GM18867 (cell line): Measurements from ENCODE around the gene BET1L.
A peak's percentile ranks its signal among the peaks of the same experiment; 100 is the strongest.
"Not testable (repeated sequence)": the region's sequence is repeated elsewhere in the genome, so short reads cannot be mapped to it uniquely, and the experiment has no call there.

Source experiments
- ATAC-seq: cut with Tn5 transposase; IDR thresholded peaks from one replicate; pipeline ENCODE4 v1.9.1; 2021; ENCODE audit warnings: mild to moderate bottlenecking, moderate library complexity; ENCODE audit not compliant: unreplicated experiment

The BET1L gene

DNA sequence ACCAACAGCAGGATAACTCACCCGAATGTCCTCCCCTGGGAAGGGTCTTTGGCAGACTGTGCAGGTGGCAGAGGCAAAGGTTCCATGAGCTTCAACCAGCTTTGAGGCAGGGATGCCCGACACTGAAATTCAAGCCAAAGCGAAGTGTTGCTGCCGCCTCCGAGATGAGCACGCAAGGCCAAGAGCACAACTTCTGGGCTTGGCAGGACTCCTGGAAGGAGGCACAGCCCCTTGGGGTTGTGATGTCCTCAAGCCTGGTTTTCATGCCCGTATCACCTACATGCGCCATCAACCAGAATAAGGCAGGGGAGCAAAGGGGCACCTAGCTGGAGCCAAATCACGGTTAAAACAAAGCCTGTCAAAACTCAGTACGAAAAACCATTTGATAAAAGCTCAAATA lies 23.2 kb upstream of the BET1L start:
- ATAC-seq, result no peak

DNA sequence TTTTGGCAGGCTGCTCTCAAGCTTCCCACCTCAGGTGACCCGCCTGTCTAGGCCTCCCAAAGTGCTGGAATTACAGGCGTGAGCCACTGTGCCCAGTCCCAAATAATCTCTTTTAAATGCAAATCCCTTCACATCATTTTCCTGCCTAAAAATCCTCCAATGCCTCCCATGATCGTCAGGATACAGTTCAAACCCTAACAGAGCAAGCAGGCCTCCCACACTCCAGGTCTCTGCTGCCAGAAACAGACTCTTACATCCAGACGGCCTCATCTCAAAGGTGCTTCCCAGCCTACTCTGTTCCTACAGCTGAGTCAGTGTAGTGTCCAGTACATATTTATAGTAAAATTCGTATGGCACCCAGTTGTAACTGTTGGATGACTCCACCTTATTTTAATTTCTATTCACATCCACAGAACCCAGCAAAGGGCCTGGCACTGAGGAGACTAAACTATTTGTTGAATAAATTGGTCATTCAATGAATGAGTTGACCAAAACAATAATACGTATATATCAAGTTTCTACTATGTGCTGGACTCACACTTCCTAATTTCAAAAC lies 20.7 kb upstream of the BET1L start:
- ATAC-seq, result no peak

DNA sequence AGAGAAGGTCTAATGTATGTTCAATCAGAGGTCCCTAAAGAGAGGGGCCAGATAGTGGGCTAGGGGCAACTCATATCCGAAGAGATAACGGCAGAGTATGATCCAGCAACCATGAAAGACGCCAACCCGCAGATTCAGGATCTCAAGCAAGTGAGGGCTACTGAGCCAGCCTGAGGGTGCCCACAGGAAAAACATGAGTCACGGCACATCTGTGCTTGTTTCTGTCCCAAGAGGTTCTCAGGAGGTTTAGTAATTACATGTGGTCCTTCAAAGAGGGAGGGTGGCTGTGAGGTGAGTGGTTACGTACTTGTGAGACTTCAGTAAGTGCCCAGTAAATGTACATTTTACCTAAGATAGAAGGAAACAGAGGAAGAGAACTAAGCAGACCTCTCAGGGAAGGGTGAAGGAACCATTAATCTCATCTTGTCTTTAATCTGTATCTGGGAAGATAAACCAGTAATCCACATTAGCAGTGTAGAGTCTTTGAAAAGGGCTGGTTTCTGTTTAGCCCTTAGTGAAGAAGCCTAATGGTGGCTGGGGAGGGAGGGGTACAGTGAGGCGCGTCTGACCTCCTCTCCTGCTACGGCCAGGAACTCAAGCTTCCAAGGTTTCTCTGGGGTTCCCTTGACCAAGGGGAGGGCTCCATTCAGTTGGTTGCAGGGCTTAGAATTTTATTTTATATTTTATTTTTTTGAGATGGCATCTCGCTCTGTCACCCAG lies 18.7 kb upstream of the BET1L start:
- ATAC-seq, result peak; percentile 59

DNA sequence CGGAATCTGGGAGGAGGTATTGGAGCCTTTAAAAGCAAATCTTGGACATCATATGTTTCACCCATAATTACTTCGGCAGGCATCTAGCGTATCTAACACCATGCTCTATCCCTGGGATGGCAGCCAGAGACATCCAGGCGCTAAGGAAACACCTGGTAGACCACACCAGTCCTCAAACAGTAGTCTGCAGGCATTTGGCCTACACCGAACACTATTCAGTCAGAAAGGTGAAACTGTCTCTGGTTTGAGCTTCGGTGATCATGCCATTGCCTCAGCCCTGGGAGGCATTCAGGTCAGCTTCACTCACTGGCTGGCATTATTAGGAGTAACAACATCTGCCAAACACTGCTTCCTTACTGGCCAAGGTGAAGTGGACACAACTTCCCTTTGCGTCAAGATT lies 17.2 kb upstream of the BET1L start:
- no peak for ATAC-seq

DNA sequence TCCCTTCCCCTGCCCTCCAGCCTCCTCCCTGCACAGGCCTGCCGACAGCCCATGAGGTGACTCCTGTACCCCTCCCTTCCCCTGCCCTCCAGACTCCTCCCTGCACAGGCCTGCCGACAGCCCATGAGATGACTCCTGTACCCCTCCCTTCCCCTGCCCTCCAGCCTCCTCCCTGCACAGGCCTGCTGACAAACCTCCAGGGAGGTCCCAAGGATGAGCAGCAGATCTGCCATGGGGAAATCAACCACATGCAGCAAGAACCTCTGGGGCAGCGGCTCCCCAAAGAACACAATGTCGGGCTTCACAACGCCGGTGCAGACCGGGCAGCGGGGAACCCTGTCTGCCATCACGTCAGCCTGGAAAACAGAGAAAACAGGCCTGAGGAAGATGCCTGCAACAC lies 16.7 kb upstream of the BET1L start:
- ATAC-seq, result no peak

DNA sequence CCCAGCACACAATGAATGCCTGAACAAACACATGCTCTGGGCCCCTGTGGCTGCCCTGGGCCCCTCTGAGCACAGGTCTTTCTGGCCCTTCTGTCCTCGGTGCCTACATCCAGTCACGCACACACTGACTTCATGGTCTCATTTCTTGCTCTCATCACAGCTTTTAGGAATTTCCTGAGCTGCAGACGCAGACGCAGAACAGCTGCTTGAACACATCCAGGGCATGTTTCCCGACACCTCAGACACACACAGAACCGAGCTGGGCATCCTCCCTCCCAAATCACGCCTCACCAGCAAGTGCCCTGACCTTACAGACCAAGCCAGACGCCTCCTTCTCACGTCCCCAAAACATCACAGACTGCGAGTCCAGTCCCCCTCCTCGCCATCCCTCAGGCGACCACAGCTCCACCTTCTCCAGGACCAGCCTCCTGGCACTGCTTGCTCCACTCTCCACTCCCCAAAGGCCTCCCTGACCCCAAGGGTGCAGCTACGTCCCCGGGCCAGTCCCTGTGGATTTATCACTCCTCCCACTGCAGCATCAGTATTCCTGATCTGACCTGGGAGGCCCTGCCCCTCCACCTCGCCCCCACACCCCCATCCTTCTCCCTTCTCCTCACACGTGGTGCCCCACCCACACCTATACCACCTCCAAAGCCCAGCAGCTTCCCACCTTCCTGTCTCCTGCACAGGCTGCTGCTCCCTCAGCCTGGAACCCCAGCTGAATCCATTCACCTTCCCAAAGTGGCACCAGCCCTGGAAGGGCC lies 16.0 kb upstream of the BET1L start:
- no peak for ATAC-seq

DNA sequence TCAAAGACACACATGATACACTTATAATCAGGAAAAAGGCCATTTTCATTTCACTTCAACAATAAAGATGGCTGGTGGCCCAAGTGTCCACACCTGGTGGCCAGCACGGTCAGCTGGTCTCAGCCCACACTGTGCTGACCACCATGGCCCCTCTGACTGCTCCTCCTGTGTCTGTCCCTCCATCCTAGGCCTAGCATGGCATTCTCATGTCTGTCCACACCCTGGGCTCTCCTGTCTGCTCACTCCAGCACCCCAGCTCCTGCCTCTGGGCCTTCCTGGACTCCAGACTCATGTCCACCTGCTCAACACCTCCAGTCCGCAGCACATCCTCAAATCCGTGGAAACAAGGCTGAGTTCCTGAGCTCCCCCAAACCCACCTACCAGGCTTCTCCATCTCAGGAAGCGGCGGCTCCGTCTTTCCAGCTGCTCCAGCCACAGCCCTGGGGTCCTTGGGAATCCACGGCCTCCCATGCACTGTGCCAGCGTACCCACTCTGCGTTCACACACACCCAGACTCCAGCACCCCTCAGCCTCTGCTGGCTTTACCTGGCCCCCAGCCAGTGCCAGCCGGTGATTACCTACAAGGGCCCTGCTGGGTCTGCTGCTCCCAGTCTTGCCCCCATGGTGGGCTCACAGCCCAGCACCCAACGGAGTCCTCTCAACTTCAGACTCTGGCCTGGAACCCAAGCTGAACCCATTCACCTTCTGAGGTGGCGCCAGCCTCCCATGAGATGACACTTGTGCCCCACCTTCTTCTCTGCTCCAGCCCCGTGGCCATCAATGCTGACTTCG lies 15.0 kb upstream of the BET1L start:
- ATAC-seq, result no peak

DNA sequence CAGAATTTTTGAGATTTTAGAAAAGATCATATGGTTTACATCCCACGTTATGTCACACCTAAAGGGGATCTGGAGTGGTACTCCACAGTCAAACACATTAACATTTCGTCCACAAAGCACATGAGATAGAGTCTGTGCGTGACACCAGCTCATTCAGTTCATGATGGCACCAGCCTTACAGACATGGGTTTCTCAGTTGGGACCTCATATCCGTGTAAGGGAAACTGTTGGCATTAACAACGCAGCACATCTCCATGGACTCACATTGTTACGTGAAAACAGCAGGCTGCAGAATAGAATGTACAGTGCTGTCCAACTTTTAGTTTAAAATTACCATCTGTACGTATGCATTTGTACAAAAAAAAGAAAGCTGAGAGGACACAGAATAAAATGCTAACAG lies 14.3 kb upstream of the BET1L start:
- ATAC-seq, result no peak

DNA sequence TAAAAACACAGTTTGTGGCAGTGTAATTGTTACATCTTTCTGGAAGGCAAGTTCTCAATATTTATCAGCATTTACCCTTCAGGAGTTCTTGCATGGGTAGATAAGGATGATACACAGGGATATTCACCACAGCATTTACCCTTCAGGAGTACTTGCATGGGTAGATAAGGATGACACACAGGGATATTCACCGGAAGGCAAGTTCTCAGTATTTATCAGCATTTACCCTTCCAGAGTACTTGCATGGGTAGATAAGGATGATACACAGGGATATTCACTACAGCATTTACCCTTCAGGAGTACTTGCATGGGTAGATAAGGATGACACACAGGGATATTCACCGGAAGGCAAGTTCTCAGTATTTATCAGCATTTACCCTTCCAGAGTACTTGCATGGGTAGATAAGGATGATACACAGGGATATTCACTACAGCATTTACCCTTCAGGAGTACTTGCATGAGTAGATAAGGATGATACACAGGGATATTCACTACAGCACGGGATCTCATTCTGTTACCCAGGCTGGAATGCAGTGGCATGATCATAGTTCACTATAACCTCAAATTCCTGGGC lies 13.5 kb upstream of the BET1L start:
- ATAC-seq, result not testable (repeated sequence)

DNA sequence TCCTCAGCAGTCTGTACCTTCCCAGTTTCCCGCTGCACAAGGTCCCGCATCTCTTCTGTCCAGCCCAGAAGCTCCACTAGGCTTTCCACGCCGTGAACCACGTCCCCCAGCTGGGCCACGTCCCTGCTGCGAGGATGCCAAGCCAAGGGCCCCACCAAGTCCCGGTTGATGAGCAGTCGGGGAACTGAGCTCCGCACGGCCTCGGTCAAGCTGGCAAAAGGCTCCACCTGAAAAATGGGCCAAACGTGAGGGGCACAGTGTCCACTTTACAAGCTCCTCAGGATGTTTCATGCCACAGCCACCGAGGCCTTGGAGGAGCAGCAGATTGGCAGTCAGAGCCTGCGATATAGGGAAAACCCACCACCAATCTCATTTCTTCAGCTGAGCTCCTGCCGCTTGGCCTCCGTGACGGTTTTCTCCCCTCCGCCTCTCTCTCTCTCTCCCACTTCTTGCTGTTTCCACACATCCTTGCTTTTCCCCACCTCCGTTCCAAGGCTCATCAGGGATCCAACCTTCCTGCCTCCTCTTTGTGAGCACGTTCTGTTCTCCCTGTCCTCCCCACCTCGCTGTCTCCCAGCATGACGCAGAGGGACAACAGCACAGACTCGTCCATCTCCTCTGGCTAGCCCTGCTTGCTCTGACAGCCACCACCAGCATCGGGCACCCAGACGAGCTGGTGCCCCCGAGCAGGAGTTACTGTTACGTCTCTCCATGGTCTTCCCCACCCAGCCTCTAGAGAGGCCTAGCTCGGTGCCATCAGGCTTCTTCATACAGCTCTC lies 11.8 kb upstream of the BET1L start:
- no peak for ATAC-seq

DNA sequence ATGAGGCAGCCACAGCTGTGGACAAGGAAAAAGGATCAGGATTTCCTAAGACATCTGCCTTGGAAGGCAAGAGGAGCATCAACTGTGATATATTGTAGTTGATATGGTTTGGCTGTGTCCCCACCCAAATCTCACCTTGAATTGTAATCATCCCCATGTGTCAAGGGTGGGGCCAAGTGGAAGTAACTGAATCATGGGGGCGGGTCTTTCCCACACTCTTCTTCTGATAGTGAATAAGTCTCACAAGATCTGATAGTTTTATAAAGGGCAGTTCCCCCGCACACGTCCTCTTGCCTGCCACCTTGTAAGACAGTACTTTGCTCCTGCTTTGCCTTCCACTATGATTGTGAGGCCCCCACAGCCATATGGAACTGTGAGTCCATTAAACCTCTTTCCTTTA lies 10.5 kb upstream of the BET1L start:
- no peak for ATAC-seq

DNA sequence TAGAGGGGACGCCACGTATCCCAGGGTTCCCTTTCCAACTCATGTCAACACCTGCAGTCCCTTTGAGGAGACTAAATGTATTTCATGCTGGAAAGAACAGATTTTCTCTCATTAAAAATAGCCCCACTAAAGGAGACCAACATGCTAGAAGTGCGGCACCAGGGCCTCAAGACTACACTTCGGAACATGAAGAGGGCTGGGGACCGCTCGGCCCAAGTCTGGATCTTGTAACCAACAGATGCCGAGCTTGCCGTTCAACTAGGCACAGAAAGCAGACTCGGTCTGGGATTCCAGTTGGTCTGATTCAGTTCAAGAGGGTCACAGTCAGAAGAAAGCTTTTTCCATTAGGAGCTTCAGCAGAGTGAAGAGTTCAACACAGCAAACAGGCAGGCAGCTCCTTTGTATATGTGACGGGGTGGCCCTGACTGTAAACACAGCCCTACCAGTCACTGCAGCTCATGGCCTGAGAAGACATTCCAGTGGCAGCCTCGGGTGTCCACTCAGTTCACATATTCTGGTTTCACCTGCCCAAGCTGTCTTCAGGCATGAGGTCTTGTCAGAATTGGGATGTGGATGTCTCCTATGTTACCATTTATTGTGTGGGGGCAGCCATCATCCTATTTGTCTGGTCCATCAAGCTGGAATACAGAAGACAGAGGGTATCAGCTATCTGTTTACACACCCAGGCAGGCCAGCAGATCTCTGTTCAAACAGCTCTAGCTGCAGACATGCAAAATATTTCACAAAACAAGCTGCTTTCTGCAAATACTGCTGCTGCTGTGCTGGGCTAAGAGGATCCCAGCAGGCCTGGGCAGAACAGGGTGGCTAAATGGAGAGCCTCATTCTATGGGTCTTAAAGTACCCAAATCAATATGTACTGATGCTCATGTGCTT lies 9.1 kb upstream of the BET1L start:
- no peak for ATAC-seq

DNA sequence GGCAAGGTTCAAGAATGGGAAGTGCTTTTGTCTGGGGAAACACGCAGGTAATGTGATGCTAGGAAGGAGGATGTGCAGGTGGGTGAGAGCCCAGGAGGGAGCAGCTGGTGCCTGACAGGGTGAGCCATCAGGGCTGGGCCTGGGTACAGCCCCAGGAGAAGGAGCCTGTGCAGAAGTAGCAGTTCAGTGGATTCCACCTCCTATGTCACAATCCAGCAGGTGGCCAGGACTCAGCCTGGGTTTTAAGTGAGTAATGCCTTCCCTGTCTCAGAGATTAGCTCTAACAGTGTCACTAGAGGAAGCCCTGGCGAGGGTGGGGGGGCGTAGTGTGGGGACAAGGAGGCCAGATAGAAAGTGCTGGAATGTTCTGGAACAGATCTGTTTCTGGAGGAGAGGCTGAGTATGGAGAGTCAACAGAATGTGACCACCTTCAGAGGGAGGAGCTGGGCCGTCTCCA lies 8.4 kb upstream of the BET1L start:
- no peak for ATAC-seq

DNA sequence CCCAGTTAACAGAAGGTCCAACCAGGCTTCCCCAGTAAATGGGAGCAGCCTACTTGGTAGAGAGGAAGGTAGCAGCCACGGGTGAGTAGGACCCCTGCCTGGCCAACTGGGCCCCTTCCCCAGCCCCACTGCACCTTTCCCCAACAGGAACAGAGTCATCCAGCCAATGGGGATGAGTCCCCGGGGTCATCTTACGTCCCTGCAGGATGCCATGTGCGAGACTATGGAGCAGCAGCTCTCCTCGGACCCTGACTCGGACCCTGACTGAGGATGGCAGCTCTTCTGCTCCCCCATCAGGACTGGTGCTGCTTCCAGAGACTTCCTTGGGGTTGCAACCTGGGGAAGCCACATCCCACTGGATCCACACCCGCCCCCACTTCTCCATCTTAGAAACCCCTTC lies 6.9 kb upstream of the BET1L start:
- ATAC-seq, result no peak

DNA sequence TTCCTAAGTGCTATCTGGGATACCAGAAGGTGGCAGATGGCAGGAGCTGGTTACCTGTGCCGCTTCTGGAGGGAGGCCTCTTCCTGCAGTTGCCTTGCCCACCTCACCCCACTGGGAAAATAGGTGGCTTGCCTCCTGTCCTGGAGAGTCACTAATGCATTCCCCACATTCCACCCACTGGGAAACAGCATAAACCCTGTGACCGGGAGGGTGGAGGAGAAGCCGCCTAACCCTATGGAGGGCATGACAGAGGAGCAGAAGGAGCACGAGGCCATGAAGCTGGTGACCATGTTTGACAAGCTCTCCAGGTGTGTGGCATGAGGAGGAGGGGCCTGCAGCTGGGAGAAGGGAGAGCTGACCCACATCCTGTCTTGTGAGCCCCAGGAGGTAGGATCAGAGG lies 5.9 kb upstream of the BET1L start:
- no peak for ATAC-seq

DNA sequence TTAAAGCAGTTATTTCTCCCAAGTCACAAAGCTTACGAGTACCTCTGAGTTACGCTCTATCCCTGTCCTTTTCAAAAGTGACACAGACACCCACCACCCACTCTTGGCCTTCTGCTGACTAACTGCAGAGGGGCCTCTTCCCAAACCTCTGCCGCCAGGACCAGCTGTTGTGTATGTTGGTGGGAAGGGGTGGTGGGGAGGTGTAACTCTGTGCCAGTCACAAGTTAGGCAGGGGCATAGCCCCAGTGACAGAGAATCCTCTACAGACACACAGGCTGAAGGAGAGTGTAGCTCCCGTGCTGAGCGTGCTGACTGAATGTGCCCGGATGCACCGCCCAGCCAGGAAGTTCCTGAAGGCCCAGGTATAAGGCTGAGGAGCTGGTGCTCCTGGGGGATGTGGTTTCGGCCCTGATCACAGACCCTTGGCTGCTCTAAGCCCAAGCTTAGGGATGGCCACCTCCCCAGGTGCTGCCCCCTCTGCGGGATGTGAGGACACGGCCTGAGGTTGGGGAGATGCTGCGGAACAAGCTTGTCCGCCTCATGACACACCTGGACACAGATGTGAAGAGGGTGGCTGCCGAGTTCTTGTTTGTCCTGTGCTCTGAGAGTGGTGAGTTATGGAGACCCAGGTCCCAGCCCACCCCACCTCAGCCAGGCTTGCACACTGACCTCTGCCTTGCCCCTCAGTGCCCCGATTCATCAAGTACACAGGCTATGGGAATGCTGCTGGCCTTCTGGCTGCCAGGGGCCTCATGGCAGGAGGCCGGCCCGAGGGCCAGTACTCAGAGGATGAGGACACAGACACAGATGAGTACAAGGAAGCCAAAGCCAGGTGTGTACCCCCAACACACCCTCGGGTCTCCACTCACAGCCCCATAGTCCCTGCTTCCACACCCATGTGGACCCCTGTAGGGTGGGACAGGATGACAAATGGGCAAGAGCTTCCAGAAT lies 5.2 kb upstream of the BET1L start:
- no peak for ATAC-seq

DNA sequence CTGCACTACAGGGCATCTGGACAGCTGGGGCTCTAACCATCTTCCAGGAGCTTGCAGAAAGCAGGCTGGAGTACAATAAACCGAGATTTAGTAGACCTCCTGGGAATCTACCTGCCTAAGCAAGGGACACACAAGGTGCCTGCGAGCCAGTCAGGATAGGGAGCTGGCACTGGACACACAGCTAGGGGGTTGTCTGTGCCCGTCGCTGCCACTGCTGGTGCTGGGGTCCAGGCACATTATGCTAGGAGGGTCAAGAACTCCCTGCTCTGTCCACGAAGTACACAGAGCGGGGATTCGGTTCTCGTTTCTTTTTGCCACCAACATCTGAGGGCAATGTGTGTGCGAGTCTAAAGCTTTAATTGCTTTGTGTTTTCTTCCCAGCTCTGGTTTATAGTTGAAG lies 4.5 kb upstream of the BET1L start:
- no peak for ATAC-seq

DNA sequence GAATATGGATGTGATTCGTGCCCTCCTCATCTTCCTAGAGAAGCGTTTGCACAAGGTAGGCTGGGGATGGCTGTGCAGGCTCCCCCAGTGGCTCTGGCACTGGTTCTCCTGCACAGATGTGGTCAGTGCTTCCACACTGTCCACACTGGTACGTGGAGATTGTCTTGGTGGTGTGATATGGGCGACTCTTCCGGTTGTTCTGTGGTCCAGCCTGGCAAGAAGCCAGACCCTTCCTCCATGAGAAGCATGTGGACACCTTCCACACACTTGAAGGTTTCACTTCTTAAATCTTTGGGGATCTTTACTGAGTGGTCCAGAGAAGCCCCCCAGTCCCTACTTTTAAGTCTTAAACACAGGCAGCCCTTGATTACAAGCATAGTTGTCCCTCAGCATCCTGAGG lies 4.1 kb upstream of the BET1L start:
- no peak for ATAC-seq
